ENCODE results near the gene CERK.
A peak's percentile ranks its signal among the peaks of the same experiment; 100 is the strongest.

CERK gene

DNA sequence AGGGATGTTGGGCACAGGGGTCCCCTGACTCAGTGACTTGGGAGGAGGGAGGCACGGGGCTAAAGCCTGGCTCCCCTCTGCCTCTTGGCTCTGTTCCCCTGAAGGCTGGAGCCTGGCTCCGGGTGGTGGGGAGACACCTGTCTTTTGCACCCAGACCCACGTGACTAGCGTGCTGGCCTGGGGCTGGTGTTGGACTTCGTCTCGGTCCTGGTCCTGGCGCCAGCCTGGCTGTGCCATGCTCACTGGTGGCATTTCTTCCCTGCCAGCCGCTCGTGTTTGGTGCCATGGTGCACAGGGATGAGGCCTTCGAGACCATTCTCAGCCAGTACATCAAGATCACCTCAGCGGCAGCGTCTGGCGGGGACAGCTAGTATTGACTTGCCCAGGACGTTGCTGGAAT is 61.2 kb downstream of the CERK start:
- DNase-seq = no peak

DNA sequence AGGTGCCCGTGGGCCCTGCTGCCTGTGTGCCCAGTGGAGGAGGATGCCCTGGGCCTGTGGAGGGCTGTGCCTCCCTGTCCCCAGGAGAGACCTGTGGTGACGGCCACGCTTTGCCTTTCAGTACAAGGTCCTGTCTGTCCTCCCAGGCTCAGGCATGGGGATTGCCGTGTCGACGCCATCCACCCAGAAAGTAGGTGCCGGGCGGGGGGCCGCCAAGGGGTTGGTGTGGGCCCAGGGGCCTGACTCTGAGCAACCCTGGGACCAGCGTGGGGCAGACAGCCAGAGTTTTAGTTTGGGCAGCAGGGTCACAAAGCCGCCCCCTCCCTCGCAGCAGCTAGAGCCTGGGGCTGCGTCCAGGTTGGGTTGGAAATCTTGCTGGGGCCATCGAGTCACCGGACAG is 61.6 kb downstream of the CERK start:
- no peak for DNase-seq

DNA sequence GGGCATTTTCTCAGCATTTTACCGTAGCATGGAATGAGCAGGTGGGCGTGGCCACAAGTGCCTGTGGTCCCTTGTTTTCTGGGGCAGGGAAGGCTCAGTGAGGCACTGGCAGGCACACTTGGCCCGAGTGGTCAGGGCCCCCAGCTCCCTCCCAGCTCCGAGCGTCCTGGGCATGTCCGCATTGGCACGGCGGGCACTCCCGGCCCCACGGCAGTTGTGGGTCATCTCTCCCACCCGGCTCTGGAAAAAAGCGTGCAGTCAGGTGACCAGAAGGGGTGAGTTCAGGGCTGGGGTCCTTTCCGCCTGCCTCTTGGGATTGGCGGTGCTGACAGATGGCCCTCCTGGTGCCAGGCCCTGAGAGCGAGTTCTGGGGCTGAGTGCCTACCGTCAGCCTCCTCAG is 62.1 kb downstream of the CERK start:
- no peak for DNase-seq

DNA sequence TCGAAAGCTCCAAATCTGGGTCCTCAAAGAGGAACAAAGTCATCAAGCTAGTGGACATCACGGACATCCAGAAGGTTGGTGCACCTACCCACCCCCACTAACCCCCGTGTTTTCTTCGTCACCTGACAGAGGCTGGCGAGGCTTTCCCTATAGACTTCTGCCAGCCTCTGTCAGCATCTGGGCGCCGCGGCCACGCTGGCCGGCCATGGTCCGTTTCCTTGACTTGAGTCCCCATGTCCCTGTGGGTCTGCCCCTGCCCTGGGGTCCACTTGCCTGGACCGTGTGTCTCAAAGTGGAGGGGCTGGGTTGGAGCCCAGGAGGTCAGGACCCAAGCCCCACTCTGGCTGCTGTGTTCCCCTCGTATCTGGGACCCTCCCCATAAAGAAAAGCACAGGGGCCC is 62.6 kb downstream of the CERK start:
- no peak for DNase-seq

DNA sequence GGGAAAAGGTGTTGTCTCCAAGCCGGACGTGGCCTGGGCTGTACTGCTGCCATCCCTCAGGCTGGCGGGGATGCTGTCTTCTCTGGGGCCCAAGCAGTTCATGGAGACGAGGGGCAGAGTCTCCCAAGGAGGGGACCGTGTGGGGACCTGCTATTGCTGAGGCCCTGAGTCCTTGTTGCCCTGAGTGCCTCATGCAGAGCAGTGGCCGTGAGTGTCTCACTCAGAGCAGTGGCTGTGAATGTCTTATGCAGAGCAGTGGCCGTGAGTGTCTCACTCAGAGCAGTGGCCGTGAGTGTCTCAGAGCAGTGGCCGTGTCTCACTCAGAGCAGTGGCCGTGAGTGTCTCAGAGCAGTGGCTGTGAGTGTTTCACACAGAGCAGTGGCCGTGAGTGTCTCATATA is 63.1 kb downstream of the CERK start:
- peak; percentile 21 for DNase-seq

DNA sequence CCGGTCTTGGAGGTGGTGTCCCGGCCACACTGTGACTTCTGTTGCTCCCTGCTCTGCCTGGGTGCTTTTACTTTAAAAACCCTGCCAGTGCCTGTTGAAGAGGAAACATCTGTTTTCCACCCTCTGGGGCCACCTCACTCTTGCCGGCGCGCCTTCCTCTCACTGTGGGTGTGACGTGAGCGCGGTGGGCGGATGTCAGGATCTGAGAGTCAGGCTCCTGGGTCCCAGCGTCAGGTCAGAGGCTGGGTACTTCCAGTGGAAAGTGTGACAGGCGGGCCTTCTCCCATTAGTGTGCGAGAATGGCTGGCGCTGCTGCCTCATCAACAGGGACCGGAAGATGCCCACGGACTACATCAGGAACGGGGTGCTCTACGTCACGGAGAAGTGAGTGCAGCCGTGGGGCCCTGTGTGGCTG is 63.7 kb downstream of the CERK start:
- peak; percentile 95 for DNase-seq

DNA sequence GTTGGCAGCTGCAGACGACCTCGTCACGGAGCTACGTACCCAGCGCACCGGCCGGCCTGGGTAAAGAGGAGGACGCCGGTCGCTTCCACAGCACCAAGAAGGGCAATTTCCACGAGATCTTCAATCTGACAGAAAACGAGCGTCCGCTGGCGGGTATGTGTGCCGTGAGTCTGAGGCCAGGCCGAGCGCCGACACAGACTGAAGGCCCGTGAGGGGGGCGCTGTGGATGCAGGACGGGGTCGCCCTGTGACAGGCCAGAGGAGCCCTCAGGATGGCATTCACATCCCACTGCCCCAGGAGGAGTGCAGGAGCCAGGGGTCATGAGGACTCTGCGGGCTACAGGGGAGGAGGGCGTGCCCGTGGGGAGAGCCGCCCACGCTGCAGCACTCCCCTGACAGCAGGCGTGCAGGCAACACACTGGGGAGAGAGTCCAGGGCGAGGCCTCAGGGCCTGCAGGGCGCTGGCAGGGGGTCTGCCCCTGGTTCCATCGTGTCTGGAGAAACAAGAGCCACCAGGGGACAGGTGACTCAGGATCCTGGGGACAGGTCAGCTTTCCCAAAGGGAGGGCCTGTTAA is 64.3 kb downstream of the CERK start:
- DNase-seq = peak; percentile 30

DNA sequence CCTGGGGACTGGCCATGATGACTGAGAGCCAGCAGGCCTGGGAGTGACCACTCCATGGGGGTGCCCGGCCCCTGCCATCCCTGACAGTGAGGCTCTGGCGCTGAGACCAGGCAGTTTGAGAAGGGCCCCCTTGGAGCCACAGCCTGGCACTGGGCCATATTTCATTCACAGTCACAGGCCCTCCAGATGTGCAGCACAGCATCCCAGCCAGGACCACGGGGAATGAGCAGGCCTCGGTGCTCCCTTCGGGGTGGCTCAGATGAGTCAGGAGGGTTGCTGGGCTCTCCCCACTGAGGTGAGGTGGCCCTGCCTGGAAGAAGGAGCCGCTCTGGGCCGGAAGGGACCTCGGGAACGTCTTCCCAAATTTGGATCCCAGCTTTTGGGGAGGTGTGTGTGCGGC is 64.8 kb downstream of the CERK start:
- no peak for DNase-seq

DNA sequence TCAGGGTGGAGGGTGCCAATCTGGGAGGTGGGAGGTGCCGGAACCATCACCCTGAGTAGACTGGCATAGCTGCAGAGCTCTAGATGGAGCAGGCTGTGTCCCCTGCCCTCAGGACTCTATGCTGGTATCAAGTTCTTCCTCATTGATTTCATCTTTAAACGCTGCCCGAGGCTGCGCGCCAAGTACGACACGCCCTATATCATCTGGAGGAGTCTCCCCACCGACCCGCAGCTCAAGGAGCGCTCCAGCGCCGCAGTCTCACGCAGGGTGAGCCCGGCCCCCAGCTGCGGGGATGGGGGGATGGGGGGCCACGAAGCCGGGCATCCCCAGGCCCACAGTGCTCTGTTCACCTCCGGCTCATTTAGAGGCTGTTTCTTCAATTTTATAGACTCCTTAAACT is 65.3 kb downstream of the CERK start:
- no peak for DNase-seq

DNA sequence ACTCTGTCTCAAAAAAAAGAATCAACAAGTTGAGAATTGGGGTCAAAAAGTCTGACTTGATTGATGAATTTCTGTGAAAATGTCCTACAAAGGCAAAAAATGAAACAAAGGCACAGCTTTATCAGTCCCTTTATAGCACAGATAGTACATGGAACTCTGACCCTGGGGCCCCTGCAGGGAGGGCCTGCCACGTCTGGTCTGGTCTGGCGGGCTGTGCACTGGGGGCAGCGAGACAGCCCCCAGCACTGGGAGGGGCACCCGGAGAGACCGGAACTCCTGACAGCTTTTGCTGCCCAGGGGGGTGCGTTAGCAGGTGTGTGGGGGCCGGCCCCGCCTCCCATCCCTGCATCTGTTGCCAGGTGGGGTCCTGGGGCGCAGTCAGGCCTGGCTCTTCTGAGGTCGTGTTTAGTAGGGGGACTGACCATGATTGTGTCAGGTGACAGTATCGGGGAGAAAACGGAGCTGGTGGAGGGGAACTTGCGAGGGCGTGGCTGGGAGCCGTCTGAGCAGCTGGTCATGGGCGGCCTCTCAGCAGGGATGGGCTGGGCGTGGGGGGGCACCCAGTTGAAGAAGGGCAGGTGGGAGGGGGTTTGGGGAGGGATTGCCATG is 66.1 kb downstream of the CERK start:
- no peak for DNase-seq

DNA sequence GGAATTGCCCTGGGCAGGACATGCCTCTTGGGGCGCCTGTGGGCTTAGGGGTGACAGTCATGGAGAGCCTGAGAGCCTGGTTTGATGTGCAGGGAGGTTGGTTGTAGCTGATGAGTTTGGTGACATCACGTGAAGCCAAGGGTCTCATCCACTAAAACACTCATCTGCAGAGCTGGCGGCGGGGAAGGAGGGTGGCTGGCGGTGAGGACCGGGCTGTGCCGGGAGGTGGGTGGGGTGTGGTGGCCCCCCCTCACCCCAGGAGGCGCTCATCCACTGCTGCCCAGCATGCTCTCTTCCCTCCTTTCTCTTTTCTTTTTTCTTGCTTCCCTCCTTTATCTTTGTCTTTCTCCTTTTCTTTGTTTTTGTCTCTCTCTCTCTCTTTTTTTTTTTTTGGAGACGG is 68.9 kb downstream of the CERK start:
- no peak for DNase-seq

DNA sequence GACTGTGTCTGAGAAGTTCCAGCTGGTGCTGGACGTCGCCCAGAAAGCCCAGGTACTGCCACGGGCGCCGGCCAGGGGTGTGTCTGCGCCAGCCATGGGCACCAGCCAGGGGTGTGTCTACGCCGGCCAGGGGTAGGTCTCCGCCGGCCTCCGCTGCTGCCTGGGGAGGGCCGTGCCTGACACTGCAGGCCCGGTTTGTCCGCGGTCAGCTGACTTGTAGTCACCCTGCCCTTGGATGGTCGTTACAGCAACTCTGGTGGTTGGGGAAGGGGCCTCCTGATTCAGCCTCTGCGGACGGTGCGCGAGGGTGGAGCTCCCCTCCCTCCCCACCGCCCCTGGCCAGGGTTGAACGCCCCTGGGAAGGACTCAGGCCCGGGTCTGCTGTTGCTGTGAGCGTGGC is 69.9 kb downstream of the CERK start:
- no peak for DNase-seq

DNA sequence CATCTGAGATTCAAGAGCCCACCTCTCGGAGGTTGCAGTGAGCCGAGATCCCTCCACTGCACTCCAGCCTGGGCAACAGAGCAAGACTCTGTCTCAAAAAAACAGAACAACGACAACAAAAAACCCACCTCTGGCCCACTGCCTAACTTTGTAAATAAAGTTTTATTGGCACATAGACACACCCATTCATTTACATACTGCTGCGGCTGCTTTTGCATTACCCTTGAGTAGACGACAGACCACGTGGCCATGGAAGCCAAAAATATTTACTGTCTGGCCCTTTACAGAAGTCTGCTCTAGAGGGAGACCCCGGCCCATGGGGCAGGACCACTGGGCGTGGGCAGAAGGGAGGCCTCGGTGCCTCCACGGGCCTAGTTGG is 70.8 kb downstream of the CERK start:
- DNase-seq = no peak

DNA sequence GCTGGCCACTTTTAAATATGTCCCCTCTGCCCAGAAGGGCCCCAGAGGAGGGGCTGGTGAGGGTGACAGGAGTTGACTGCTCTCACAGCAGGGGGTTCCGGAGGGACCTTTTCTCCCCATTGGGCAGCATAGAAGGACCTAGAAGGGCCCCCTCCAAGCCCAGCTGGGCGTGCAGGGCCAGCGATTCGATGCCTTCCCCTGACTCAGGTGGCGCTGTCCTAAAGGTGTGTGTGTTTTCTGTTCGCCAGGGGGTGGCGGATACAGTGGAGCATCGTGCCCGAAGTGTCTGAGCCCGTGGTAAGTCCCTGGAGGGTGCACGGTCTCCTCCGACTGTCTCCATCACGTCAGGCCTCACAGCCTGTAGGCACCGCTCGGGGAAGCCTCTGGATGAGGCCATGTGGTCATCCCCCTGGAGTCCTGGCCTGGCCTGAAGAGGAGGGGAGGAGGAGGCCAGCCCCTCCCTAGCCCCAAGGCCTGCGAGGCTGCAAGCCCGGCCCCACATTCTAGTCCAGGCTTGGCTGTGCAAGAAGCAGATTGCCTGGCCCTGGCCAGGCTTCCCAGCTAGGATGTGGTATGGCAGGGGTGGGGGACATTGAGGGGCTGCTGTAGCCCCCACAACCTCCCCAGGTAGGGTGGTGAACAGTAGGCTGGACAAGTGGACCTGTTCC is 71.3 kb downstream of the CERK start:
- no peak for DNase-seq

DNA sequence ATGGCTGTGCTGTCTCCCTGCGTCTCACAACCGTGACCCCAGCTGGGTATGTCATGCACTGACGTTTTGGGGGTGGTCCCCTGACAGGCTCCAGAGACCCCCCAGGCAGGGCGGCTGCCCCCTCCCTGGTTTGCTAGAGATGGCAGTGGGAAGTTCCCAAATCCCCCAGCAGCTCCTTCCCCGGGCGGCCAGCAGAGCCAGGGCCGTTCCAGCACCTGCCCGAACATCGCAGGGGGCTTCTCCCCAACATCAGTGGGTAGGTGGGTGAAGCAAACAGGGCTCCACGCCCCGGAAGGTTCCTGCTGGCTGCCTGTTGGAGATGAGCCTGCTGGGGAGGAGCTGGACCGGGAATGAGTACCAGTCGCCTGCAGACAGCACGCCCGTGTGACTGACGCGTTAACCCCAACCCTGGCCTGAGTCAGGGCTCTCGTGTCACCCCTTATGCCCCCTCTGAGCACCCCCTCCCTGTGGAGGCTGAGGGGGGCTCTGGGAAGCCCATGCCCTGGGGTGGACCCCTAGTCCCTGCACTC is 72.2 kb downstream of the CERK start:
- DNase-seq = no peak

DNA sequence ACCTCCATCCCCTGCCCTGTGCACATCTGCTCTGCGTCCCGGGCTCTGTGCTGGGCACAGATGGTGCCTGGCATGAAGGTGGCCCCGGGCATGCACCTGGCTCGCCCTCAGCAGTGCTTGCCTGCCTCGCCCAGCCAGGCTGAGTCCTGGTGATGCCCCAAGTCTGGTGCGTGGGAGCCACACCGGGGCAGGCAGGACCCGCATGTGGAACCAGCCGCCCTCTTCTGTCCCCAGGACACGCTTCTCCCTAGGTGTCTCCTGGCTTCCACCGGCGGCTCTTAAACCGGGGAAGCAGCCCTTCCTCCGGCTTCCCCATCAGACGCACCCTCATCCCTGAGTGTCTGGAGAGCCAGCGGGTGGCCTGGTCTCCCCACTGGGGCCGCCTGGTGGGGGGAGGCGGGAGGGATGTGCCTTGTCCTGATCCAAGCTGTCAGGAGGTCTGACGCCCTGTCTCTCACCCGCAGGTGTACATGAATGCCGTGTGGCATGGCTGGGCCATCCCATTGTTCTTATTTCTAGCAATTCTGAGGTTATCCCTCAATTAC is 72.8 kb downstream of the CERK start:
- DNase-seq = no peak

DNA sequence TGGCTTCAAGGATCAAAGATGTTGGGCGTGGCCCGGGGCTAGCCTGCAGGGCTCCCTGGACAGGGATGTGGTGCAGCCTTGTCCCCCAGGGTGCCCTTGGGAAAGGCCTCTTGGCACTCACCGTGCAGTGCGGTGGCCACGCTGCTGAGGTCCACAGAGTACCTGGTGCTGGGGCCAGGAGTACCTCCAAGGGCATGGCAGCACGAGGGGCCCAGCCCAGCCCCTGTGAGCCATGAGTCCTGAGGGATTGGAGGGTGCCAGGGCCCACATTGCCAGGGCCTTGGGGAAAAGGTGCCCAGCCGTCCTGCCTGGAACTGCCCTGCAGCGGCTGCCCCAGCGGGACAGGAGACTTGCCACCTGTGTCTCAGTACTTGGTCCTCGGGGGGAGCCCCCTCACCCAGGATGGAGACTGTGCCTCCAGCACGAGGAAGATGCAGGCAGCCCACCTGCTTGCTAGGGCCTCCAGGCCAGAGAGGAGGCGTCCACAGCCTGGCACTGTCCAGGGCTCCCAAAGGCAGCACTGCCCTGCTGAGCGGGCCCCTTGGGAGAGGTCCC is 73.7 kb downstream of the CERK start:
- DNase-seq = no peak

DNA sequence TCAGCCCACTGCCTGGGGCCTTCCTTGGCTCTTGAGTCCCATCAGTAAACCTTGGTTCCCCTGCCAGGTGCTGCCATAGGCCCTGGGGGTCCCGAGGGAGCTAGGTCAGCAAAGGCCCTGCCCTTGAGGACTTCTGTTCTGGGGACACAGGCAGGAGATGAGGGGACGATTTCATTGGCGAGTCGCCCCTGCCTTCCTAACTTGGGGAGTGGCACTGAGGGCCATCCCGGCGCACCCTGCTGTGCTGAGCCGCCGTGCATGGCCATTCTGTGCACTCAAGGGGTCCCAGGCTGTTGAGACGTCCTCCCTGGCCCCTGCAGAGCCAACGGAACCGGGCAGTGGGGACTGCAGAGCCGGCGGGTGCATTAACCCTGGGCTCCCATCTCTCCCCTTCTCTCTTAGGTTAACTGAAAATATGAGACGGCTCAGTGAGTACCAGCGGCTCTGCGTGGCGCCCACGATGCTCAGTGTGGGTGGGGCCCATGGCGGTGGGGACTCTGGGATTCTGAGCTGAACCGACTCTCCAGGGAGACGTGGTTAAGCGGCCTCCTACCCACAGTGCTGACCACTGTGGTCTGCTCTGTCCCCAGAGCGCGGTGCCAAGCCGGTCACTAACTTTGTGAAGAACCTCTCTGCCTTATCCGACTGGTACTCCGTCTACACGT is 74.5 kb downstream of the CERK start:
- no peak for DNase-seq

DNA sequence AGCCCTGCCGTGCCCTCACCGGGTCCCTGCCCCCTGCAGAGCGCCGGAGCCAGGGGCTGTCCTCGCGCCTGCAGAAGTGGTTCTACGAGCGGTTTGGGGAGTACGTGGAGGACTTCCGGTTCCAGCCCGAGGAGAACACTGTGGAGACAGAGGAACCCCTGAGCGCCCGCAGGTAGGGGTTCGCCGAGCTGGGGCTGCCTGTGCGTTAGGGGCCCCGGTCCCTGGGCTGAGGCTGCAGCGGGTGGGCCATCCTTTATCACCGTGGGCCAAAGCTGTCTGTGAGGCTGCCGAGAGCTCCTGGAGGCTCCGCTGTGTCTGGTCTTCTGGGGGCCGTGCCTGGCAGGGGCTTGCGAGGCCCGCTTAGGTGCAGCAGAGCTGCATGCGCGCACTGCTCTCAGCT is 75.1 kb downstream of the CERK start:
- no peak for DNase-seq

DNA sequence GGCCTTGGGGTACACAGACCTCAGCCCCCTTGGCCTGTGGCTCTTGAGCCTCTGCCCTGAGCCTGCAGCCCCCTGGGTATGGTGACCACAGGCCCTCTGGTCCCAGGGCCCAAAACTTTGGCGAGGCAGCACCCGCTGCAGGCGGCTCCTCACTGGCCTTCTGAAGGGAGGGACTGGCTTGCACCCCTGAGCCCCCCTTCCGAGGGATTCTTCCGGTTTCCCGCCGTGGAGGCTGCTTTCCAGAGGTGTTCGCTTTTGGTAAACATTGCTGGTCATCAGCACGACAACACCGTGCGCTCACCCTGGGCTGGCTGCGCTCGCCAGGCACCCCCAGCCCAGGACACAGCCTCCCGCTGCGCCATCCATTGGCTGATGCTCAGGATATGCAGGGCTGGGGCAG is 75.8 kb downstream of the CERK start:
- DNase-seq = no peak

DNA sequence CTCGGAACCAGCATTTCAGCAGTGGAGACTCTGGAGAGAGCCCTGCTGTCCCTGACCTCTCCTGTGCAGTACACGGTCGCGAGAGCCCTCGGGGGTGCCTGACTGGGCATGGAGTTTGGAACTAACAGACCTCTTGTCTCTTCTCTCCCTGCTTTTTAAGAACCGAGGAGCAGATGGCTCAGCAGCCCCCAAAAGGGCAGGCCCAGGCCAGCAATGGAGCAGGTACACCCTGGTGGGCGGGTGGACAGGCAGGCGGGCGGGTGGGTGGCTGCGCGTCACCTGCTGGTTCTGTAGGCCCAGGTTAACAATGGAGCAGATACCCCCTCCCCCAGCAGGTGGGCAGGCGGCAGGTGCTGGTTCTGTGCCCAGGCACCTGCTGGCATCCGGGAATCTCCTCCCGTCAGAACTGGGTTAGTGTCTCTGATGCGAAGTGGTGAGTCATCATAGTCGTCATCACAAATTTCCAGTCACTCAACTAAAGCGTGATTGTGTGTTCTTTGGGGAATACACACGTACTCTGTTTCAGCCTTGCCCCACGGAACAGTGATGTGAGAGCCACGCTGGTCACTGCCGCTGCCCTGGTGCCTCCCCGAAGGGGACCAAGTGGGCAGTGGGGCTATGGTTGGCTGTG is 76.7 kb downstream of the CERK start:
- DNase-seq = peak; percentile 46

DNA sequence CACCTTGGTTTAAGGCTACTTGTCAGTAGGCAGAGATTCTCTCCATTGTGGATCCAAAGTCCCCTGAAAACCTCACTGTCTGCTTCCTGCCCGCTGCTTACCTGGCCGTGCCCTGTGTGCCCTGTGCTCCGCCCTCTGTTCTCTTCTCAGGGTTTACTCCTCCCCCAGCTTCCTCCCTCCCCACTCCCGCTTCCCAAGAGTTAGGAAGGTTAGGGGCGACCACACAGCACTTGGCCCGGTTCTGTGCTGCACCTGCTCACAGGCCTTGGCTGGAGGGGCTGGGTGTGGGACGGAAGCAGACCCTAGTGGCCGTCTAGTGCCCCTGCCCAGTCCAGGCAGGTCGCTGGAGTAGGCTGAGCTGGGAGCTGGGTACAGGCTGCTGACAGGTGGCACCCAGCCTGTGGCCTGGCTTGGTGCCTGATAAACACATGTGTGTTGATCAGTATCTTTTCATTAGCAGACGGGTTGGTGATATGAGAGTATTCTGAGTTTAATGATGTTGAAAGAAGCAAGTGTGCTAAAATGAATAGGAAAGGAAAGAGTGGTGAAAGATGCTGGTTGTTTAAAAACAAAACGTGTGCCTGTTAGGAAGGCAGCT is 77.3 kb downstream of the CERK start:
- DNase-seq = no peak

DNA sequence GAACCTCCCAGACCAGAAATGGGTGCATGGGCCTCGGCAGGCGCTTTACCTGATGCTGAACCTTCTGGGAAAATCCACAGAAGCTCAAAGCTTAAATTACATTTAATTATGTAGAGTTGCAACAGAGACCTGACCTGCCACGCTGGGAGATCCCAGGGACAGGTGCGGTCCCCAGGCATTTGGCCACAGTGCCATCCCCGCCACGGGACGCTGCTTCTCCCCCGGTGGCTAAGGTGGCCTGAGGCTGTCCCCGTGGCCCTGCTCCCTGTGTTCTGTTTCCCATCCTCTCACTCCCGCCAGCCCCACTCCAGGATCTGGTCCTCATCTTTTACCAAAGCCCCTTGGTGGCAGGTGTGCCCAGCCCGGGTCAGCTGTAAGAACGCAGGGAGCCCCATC is 78.3 kb downstream of the CERK start:
- DNase-seq = no peak
